ENCODE data around the gene SORCS1.

Gene SORCS1

GRCh38 chr10:107103174-107104025, 61.1 kb downstream of the SORCS1 start:
- DNase-seq, result no peak

- no peak for DNase-seq
Observed at GRCh38 chr10:107098326-107098725, 66.2 kb downstream of the SORCS1 start.

DNA sequence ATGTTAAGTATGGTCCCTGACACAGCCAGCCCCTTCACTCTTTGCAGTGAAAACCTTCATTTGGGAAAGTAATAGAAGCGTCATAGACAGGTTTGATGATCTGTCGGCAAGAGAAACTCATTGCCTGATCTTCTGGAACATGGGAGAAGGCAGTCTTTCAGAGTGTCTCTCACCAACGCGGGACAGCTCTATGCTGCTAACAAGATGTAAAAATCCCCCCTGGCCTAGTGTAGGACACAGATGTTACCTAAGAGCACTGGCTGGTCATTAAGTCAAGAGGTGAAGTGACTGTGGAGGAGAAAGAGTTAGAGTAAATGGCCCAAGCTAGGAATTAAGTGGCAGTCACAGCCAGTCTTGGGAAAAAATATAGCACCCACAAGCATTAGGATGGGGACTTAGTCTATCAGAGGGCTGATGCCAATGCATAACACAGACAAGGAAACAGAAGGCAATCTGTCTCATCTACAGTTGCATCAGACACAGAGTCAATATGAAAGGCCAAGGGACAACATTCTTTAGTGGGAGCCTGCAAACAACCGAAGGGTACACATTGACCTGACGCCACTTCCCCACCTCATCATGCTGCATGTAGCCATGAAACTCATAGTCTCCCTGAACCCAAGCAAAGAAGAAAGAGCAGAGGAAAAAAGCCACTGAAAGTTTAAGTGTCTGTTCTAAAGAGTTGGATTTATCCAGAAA, 69.5 kb downstream of the SORCS1 start:
- DNase-seq, result no peak

DNA sequence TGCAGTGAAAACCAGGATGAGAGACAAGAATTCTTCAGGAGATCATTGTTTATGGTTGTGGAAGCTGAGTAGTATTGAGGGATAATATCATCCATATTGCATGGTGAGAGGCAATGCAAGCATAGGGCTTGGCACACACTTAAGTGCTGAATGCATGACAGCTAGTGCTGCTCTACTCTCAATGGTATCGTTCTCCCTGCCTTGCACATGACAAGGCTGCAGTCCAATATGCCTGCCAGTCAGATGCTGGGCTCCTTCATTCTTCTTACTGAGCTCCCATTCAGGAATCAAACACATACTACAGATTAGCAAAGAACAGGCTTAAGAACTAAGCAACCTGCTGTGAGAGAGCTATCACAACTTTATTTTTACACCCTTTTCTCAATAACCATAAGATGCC, 72.2 kb downstream of the SORCS1 start:
- no peak for DNase-seq

DNA sequence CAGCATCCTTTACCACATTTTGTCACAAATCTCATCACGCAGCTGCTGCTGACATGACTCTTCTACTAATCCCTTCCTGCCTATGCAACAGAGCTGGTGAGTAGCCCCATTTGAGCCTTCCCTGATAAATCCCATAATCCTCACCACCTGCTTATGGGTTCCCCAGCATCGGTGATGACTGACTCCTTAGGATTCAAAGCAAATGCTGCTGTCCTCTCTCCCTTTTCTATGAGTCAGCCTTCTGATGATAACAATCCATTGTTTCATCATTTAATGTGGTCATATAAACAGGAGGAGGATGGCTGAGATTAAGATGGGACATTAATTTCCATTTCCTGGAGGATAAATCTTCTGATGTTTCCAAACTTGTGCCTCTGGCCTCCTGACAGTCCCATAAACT, 73.4 kb downstream of the SORCS1 start:
- no peak for DNase-seq

DNA sequence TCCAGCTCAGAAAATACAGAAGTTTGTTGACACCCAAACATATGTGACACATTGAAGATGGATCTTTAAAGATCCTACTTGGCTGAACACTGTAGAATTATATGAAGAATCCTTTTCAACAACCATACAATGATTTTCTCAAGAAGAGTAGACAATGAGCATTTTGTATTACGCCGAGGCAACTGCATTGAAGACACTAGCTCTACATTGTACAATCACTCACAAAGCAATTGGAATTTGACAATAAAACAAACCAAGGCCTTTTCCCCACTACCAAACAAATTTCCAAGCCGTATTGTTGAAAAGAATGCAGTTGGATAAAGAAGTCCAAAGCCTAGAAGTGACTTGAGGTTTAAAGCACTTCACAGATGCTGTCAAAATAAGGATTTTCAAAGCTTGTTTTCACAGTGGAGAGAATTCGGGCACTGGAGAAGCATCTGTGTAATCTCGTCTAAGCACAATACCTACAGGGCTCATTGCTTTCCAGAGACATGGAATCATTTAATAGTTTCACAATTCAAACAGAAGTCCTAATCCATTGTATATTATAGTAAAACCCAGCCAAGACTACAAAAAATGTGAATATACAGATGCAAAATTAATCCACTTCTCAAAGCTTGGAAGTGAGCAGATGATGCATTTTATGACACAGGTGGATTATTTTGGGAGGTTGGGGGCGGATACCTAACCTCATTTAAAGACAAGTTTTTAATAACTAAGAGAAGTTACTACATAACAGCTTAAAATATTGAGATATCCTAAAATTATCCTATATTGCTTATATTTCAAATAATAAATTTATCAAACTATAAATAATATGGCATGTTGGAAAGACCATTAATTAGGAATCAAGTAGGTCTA, 78.6 kb downstream of the SORCS1 start:
- DNase-seq, result no peak

GRCh38 chr10:107083388-107084009, 81.0 kb downstream of the SORCS1 start:
- no peak for DNase-seq

DNA sequence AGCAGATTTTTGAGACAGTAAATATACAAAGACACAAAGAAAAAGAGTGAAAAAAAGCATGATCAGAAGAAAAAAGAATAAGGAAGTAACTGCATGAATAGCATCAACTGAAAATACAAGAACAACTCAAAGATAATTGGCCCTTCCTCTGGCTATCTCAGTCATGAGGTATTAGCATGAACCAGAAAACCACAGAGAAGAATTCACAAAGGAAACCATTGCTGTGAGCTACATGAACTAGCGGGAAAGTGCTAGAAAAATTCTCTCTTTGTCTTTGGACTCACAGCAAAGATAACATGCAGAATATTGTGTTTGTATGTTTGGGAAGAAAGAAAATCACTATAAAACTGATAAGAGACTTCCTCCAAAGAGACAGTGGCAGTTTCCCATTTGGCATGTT, 82.9 kb downstream of the SORCS1 start:
- DNase-seq, result no peak

GRCh38 chr10:107075117-107075516, 89.4 kb downstream of the SORCS1 start:
- DNase-seq, result no peak

DNA sequence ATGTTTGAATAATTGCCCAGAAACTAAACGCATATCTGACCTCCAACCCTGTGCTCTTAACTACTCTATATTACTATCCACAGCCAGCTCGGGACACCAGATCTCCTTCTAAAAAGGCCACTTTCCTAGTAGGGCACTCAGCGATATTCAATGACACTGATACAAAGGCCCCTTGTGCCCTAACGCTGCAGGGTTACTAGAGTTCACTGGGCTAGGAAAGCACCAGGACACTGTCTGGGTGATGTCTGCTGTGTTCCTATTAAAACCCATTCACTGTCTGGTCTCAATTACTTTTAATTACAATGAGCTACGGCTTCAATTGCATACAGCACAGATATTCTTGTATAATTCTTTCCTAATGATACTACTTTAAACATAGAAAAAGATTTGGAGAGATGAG, 91.7 kb downstream of the SORCS1 start:
- DNase-seq, result no peak

DNA sequence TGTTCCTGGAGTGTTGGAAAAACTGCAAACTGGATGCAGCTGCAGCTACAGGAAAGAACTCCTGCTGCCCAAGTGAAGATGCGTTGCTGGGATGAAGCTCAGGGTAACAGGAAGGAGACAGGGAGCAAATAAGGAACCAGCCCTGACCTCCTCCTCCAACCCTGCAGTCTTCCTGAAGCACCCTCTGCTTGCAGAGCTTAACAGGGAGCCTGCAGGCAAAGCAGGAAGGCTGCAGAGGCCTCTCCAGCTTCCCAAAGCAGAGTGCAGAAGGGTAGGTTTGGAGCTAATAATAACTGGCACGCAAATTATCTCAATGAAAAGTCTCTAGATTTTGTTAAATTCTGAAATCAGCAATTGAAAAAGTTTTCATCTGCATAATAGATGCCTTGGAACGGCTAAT, 92.5 kb downstream of the SORCS1 start:
- DNase-seq, result no peak

DNA sequence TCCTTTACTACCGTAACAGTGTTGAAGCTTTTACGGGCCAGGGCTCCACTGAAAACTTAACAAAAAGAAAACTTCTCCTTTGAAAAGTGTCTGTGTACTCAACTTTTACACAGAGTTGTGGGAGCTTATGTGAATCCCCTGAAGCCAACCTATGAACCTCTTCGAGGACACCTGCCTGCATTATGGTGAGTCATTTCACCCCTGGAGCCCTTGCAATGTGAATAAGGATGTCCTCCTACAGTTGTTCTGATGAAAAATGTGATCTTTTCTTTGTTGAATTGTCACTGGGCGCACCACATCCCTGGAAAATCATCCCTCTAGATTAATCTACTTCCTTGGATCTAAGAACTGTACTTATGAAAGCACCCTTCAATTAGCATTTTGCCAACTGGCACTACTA, 93.2 kb downstream of the SORCS1 start:
- no peak for DNase-seq

GRCh38 chr10:107067843-107068242, 96.7 kb downstream of the SORCS1 start:
- no peak for DNase-seq

GRCh38 chr10:107064075-107064474, 100.4 kb downstream of the SORCS1 start:
- no peak for DNase-seq

GRCh38 chr10:107059872-107060271, 104.6 kb downstream of the SORCS1 start:
- DNase-seq, result no peak

DNA sequence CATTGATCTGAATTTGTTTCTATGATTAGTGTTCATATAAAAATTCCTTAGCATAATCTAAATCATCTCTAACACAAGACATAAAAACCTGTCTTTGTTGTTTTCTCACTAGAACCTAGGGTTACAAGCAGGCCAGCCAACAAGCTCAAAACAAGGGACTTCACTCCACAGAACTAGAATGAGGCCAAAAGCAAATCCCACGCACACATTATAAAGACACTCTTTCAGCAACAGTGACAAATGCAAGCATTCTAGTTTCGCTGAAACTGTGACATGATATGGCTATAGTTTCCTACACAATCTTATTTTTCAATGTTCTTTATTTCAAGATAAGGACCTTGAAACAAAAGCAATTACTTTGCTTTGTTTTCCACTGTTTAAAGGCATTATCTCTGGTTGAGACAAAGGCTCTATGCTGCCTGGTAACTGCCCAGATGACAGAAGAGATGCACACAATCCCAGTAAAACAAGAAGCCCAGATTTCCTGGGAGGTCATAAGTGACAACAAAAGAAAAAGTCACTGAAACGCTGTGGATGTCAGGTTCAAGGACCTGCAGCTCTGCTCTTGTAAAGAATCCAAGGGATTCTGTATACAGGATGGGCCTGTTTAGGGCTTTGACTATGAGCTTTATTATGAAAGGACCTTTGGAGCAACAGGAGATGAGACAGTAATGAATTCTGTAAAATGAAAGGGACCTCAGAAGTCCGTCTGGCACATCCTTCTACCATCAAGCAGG, 105.3 kb downstream of the SORCS1 start:
- DNase-seq, result no peak

DNA sequence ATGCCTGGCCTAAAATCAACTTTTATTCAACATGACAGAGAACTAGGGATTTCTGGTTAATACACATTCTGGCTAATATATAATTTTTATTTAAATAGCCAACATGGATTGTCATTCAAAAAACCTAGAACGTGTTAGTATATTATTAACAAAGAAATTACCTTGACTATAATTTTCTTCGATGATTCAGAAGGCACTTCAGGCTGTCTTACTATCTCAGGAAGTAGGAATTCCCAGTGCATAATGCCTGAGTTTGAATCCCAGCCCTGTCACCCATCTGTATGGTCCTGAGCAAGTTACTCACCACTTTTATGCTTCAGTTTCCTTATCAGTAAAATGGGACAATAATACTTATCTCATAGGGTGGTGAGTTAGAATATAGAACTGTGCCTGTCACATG, 106.2 kb downstream of the SORCS1 start:
- no peak for DNase-seq

DNA sequence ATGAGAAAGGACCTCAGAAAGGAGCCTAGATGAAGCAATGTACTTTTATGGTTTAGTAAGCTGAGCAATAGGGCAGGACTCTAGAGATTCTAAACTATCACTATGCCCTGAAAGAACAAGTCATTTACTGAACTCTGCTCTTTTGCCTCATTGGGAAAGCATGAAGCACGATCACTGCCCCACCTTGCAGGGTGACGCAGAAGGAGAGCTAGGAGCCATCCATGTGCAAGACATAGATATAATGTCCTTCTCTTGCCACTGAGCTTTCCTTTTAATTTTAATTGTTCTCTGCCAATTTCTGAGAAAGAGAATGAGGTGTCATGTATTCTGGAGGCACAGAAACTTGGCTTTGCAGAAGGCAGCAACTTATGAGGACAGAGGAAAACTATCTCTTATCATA, 108.3 kb downstream of the SORCS1 start:
- DNase-seq, result no peak

- no peak for DNase-seq
Observed at GRCh38 chr10:107054469-107055156, 109.9 kb downstream of the SORCS1 start.

GRCh38 chr10:107051769-107052168, 112.7 kb downstream of the SORCS1 start:
- no peak for DNase-seq

DNA sequence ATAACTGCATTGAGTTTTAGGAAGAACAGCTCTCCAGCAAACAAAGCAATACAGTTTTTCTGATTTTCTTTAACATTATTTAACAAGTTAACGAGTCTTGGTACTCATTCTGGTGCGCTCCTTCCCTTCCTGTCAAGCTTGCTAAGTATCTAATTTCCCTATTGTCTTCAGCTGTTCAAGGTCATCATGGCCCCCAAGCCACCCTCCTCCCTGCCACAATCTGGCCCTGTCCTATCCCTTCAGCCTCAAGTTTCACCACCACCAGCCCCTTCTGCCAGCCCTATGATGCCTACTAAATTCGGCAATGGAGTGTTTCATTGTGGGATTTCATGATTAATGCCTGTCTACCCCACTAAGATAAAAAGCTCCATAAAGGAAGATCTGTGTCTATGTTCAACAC, 121.0 kb downstream of the SORCS1 start:
- no peak for DNase-seq
